Measurements from ENCODE around the gene SPTLC3. TPM values are rescaled to one million over a fixed set of nuclear protein-coding genes. Genes with fewer than 3 reads are reported as not detected.

SPTLC3 gene
- total RNA-seq (2016; rRNA removed; fragmentation: Illumina TruSeq; extraction: Trizol): 83.7 and 95.6 TPM in 2 replicates
- 5.7 and 7.4 TPM in 2 replicates for total RNA-seq (2016; cell fraction: cytosol; rRNA removed; fragmentation: Illumina TruSeq; extraction: Trizol; ENCODE audit: low read depth)
- 84.1 and 87.4 TPM in 2 replicates for total RNA-seq (2016; cell fraction: insoluble cytoplasmic fraction; rRNA removed; fragmentation: Illumina TruSeq; extraction: Trizol)
- 27.3 and 28.3 TPM in 2 replicates for total RNA-seq (2016; cell fraction: membrane; rRNA removed; fragmentation: Illumina TruSeq; extraction: Trizol)
- total RNA-seq (2016; cell fraction: nucleus; rRNA removed; fragmentation: Illumina TruSeq; extraction: Trizol): 151 and 157 TPM in 2 replicates
- 13.0 and 20.5 TPM in 2 replicates for polyA plus RNA-seq (2011; rRNA removed)
- polyA plus RNA-seq (2011; cell fraction: cytosol; rRNA removed): 8.5 and 11.9 TPM in 2 replicates
- polyA plus RNA-seq (2011; cell fraction: nucleus; rRNA removed): 9.9 and 12.6 TPM in 2 replicates
- polyA plus RNA-seq (2012): 18.7 and 45.9 TPM in 2 replicates
- 3.5 and 3.8 TPM in 2 replicates for polyA plus RNA-seq (2016; cell fraction: cytosol; fragmentation: Illumina TruSeq; extraction: Trizol; ENCODE audit: low read depth)
- 37.0 and 39.6 TPM in 2 replicates for polyA plus RNA-seq (2016; cell fraction: insoluble cytoplasmic fraction; fragmentation: Illumina TruSeq; extraction: Trizol; ENCODE audit: low read depth)
- polyA plus RNA-seq (2016; cell fraction: membrane; fragmentation: Illumina TruSeq; extraction: Trizol; ENCODE audit: low read depth): 8.8 and 10.3 TPM in 2 replicates
- polyA plus RNA-seq (2016; cell fraction: nucleus; fragmentation: Illumina TruSeq; extraction: Trizol; ENCODE audit: insufficient read depth, low read depth): 45.3 and 58.4 TPM in 2 replicates
- 0.09 and 18.0 TPM in 2 replicates for polyA minus RNA-seq (2011; rRNA and poly(A)+ RNA removed; ENCODE audit: low replicate concordance)
- polyA minus RNA-seq (2011; cell fraction: cytosol; rRNA and poly(A)+ RNA removed): 14.0 and 19.8 TPM in 2 replicates
- 91.3 and 96.6 TPM in 2 replicates for polyA minus RNA-seq (2011; cell fraction: nucleus; rRNA and poly(A)+ RNA removed)
- Bru-seq, nascent RNA: percentile 94 among the genes with signal in this experiment
- percentile 71 among the genes with signal in this experiment for BruChase-seq, experiment 1, labeled RNA remaining after a 6-hour chase
- BruChase-seq, experiment 2, labeled RNA remaining after a 2-hour chase: percentile 80 among the genes with signal in this experiment
- long read RNA-seq, experiment 1, full-length matches to known transcripts: 4 of 25 reads
- long read RNA-seq, experiment 1, partial matches to known transcripts: 9 of 25 reads
- long read RNA-seq, experiment 1, other reads (novel, unspliced or antisense): 12 of 25 reads
- long read RNA-seq, experiment 2, full-length matches to known transcripts: 7 of 48 reads
- long read RNA-seq, experiment 2, partial matches to known transcripts: 23 of 48 reads
- long read RNA-seq, experiment 2, other reads (novel, unspliced or antisense): 18 of 48 reads

DNA sequence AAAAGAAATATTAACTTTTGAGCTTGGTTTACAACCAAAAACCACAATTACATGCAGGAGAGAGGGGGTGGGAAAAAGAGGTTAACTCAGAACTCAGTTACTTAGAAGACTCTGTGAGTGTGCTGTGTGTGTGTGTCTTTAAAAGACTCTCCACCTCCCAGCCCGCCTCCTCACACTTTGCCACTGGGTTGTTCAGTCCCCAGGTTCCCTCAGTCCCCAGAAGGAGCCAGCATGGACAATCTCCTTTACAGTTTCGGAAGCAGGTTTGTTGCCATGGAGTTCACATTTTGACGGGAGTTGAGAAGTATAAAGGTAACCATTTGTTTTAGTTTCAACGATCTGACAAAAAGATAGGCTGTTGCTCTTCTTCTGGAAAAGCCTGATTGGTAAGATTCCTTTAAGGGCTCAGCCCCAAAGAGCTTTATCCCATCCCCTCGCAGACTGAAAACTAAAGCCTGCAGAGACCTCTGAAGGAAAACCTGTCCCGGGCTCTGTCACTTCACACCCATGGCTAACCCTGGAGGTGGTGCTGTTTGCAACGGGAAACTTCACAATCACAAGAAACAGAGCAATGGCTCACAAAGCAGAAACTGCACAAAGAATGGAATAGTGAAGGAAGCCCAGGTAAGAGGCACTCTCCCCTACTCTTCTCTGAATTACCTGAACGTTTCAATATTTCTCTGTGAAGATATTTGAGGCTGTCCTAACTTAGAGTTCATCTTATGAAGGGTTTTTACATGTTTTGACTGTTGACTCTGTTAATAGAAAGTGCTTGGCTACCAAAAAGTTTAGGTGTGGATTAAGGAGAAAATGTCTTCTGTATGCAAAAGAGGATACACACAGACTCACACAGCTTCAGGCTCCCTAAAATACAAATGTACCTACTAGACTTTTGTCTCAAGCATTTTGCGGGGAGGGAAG lies at the start of gene SPTLC3:
SPTLC3 (plus strand) TSS at position 212 of the 921 bp plus-strand sequence; CDS start at position 508, 296 bp downstream.
- H3K36me3 ChIP-seq (replicated peaks in 1 of 2; ENCODE audit: control insufficient read depth in 1 of 2, insufficient read depth in 2 of 2, low read length in 2 of 2): peaks cover 0 to 7% of the 10 kb centered on the region in 2 experiments; a peak in 3 of 5 replicates
- no peaks in the 10 kb centered on the region for H3K9me3 ChIP-seq (ENCODE audit: low read length)
- ChIA-PET POLR2A (interaction anchor here (1.1 to 3.4 kb wide), 7 partner anchors 8 to 81 kb away, joined by 3 to 31 read pairs (median 7); no protein-coding TSS in a partner anchor), CTCF (ENCODE audit: low intra/inter-chr PET ratio, low total read pairs) (interaction anchor here (0.9 to 1.0 kb wide), 2 partner anchors 38 to 97 kb away, joined by 4 read pairs; no protein-coding TSS in a partner anchor)
- no peaks in the 10 kb centered on the region for H4K20me1 ChIP-seq (ENCODE audit: insufficient read depth, low read length)
- 6% methylated on average over 9 of the region's 9 CpGs for WGBS (ENCODE audit: low lambda C conversion rate)
- peak; percentile 92 for ATAC-seq
- peaks cover 67% of the 10 kb centered on the region for H3K4me1 ChIP-seq (ENCODE audit: insufficient read depth, low read length)
- peaks cover 26% of the 10 kb centered on the region for H3K79me2 ChIP-seq (ENCODE audit: insufficient read depth, low read length)
- peak within 1 kb of the TSS; percentile 49 for H3K27ac ChIP-seq (ENCODE audit: extremely low read length, insufficient read depth, low read length)
- peak; percentile 56 for DNase-seq (ENCODE audit: low spot score)
- peak within 1 kb of the TSS; percentile 73 for H2AFZ ChIP-seq (ENCODE audit: low read length)
- BruUV-seq (replicated peaks): TSS peak; percentile 63
- peak within 1 kb of the TSS; percentile 50 to 76 (median 67) for H3K4me3 ChIP-seq (replicated peaks in 1 of 3; ENCODE audit: insufficient read depth in 1 of 3, low read depth in 2 of 3, low read length in 3 of 3)
- peak; percentile 81 for FAIRE-seq
- peak within 1 kb of the TSS; percentile 64 for H3K9ac ChIP-seq (ENCODE audit: insufficient read depth, low read depth, low read length)
- no peaks in the 10 kb centered on the region; a peak in 1 of 5 replicates for H3K27me3 ChIP-seq (ENCODE audit: control insufficient read depth in 1 of 2, insufficient read depth in 2 of 2, low read length in 2 of 2)
- intact Hi-C loops (cut with micrococcal nuclease; ENCODE audit: unreplicated experiment) (loop anchor here (1.0 to 5.0 kb wide), 5 partner anchors 16 to 773 kb away; partner anchors contain the start of gene ESF1), in situ Hi-C loops (cut with HindIII; ENCODE audit: extremely low pct_ligation_motif_present, low pct_unique_long_range_greater_than_20kb) (no loop called here)
- peak within 1 kb of the TSS; percentile 95 for H3K4me2 ChIP-seq (ENCODE audit: low read depth, low read length)
- TF ChIP-seq JDP2 (CRISPR knock-in tag; IDR thresholded peaks at IDR 0.05; ENCODE audit: borderline replicate concordance) (no peak), HDAC2 (CRISPR knock-in tag; IDR thresholded peaks at IDR 0.05) (peak; percentile 45; the same call in 1 of the 2 replicates), NFYC (CRISPR knock-in tag; IDR thresholded peaks at IDR 0.05) (0 out of 2 replicates have a peak, but pooled peaks have one; percentile 7), SAP130 (CRISPR knock-in tag; IDR thresholded peaks at IDR 0.05; ENCODE audit: low read depth) (peak; percentile 45), HOXA5 (CRISPR knock-in tag; IDR thresholded peaks at IDR 0.05) (0 out of 2 replicates have a peak, but pooled peaks have one; percentile 33), ZMYM4 (CRISPR knock-in tag; IDR thresholded peaks at IDR 0.05) (peak; percentile 76), TAF1 (CRISPR knock-in tag; IDR thresholded peaks at IDR 0.05) (peak; percentile 71), NAIF1 (CRISPR knock-in tag; IDR thresholded peaks at IDR 0.05; ENCODE audit: borderline replicate concordance) (0 out of 2 replicates have a peak, but pooled peaks have one; percentile 33), SALL1 (CRISPR knock-in tag; IDR thresholded peaks at IDR 0.05) (0 out of 2 replicates have a peak, but pooled peaks have one; percentile 43)
- TF ChIP-seq, protein P1, sequence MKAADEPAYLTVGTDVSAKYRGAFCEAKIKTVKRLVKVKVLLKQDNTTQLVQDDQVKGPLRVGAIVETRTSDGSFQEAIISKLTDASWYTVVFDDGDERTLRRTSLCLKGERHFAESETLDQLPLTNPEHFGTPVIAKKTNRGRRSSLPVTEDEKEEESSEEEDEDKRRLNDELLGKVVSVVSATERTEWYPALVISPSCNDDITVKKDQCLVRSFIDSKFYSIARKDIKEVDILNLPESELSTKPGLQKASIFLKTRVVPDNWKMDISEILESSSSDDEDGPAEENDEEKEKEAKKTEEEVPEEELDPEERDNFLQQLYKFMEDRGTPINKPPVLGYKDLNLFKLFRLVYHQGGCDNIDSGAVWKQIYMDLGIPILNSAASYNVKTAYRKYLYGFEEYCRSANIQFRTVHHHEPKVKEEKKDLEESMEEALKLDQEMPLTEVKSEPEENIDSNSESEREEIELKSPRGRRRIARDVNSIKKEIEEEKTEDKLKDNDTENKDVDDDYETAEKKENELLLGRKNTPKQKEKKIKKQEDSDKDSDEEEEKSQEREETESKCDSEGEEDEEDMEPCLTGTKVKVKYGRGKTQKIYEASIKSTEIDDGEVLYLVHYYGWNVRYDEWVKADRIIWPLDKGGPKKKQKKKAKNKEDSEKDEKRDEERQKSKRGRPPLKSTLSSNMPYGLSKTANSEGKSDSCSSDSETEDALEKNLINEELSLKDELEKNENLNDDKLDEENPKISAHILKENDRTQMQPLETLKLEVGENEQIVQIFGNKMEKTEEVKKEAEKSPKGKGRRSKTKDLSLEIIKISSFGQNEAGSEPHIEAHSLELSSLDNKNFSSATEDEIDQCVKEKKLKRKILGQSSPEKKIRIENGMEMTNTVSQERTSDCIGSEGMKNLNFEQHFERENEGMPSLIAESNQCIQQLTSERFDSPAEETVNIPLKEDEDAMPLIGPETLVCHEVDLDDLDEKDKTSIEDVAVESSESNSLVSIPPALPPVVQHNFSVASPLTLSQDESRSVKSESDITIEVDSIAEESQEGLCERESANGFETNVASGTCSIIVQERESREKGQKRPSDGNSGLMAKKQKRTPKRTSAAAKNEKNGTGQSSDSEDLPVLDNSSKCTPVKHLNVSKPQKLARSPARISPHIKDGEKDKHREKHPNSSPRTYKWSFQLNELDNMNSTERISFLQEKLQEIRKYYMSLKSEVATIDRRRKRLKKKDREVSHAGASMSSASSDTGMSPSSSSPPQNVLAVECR (CRISPR knock-in tag; IDR thresholded peaks at IDR 0.05; ENCODE audit: borderline replicate concordance): peak; percentile 33; the same call in 1 of the 2 replicates
- TF ChIP-seq, protein P2, sequence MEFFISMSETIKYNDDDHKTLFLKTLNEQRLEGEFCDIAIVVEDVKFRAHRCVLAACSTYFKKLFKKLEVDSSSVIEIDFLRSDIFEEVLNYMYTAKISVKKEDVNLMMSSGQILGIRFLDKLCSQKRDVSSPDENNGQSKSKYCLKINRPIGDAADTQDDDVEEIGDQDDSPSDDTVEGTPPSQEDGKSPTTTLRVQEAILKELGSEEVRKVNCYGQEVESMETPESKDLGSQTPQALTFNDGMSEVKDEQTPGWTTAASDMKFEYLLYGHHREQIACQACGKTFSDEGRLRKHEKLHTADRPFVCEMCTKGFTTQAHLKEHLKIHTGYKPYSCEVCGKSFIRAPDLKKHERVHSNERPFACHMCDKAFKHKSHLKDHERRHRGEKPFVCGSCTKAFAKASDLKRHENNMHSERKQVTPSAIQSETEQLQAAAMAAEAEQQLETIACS (CRISPR knock-in tag; IDR thresholded peaks at IDR 0.05): no peak
